OCI-LY1 (cell line): ENCODE data around the gene GATA3.

Source experiments
- H2AFZ ChIP-seq: fragments of 200-600 bp; sonication (generic), shearing (Covaris generic); 2 replicates; pipeline ENCODE4 v1.6.0; 2014; ENCODE audit warnings: antibody characterized with exemption, mild to moderate bottlenecking, low read length
- H3F3A ChIP-seq: fragments of 200-600 bp; sonication (generic), shearing (Covaris generic); 2 replicates; pipeline ENCODE4 v1.6.0; 2014; ENCODE audit warnings: mild to moderate bottlenecking, antibody characterized with exemption, low read length, moderate library complexity; ENCODE audit not compliant: insufficient read depth
- H3K27ac ChIP-seq: fragments of 200-600 bp; sonication (generic); 2 replicates; pipeline ENCODE4 v1.5.1; 2014; ENCODE audit warnings: low read length, mixed run types, mild to moderate bottlenecking, low read depth; ENCODE audit not compliant: poor library complexity, severe bottlenecking
- H3K27me3 ChIP-seq: fragments of 200-600 bp; sonication (generic); 2 replicates; pipeline ENCODE4 v1.6.0; 2014; ENCODE audit warnings: antibody characterized with exemption, mild to moderate bottlenecking, low read length, moderate library complexity; ENCODE audit not compliant: insufficient read depth
- H3K36me3 ChIP-seq: fragments of 200-600 bp; sonication (generic); 2 replicates; pipeline ENCODE4 v1.6.1; 2014; ENCODE audit warnings: mild to moderate bottlenecking, antibody characterized with exemption, low read length, moderate library complexity, mixed read lengths; ENCODE audit not compliant: insufficient read depth
- H3K4me1 ChIP-seq: fragments of 200-600 bp; sonication (generic); 2 replicates; pipeline ENCODE4 v1.5.1; 2014; ENCODE audit warnings: mild to moderate bottlenecking, low read length, moderate library complexity; ENCODE audit not compliant: insufficient read depth, severe bottlenecking
- H3K4me2 ChIP-seq: fragments of 200-600 bp; sonication (generic), shearing (Covaris generic); 2 replicates; pipeline ENCODE4 v1.6.1; 2014; ENCODE audit warnings: low read length
- H3K4me3 ChIP-seq: fragments of 200-600 bp; sonication (generic); 2 replicates; pipeline ENCODE4 v1.5.1; 2014; ENCODE audit warnings: low read length, low read depth, mild to moderate bottlenecking, mixed read lengths; ENCODE audit not compliant: poor library complexity, severe bottlenecking
- H3K79me2 ChIP-seq: fragments of 200-600 bp; shearing (Covaris generic); 2 replicates; pipeline ENCODE4 v1.6.1; 2016; ENCODE audit warnings: mixed run types, low read length, mixed read lengths; ENCODE audit not compliant: insufficient read depth
- H3K9ac ChIP-seq: fragments of 200-600 bp; sonication (generic), shearing (Covaris generic); 2 replicates; pipeline ENCODE4 v1.6.1; 2014; ENCODE audit warnings: mild to moderate bottlenecking, low read length, mixed read lengths
- H3K9me2 ChIP-seq: fragments of 200-600 bp; sonication (generic), shearing (Covaris generic); 2 replicates; pipeline ENCODE4 v1.6.1; 2014; ENCODE audit warnings: low read depth, mild to moderate bottlenecking, low read length, mixed read lengths
- H3K9me3 ChIP-seq: fragments of 200-600 bp; shearing (Covaris generic); 2 replicates; pipeline ENCODE4 v1.6.1; 2014; ENCODE audit warnings: low read length, mixed read lengths
- H4K20me1 ChIP-seq: fragments of 200-600 bp; sonication (generic), shearing (Covaris generic); 2 replicates; pipeline ENCODE4 v1.6.0; 2016; ENCODE audit warnings: mild to moderate bottlenecking, low read length; ENCODE audit not compliant: insufficient read depth
- EZH2 ChIP-seq: fragments of 200-600 bp; sonication (generic), shearing (Covaris generic); IDR thresholded peaks from 2 replicates; pipeline ENCODE4 v1.8.0; 2017; ENCODE audit warnings: borderline replicate concordance, mixed run types, mild to moderate bottlenecking, antibody characterized with exemption, low read length, moderate library complexity, mixed read lengths
- TF ChIP-seq, protein P1 (sequence below): fragments of 200-600 bp; sonication (generic), shearing (Covaris generic); IDR thresholded peaks from 2 replicates; pipeline ENCODE4 v1.5.1; 2017; ENCODE audit warnings: mild to moderate bottlenecking, antibody characterized with exemption, low read length, moderate library complexity, mixed read lengths

The GATA3 gene

DNA sequence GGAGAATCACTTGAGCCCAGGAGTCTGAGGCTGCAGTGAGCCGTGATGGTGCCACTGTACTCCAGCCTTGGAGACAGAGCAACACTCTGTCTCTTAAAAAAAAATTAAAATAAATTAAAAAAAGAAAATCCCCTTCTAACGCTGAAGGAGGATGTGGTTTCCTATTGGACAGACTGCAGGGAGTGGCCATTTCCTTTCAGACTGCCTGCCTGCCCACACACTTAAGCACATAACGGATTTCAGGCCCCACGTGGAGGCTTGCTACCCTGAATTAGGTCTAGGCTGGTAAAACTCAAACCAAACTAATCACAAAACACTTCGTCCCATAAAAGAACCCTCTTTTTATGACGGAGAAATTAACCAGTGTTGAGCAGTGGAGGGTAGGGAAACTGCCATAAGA is 34.0 kb downstream of the GATA3 start:
- H3K79me2 ChIP-seq, result no peaks in the 10 kb centered on the region
- H3K27ac ChIP-seq, result no peak overlapping the region
- no peak overlapping the region for H3K9ac ChIP-seq
- no peaks in the 10 kb centered on the region for H3K9me3 ChIP-seq
- H2AFZ ChIP-seq, result no peak overlapping the region
- H3K9me2 ChIP-seq, result no peaks in the 10 kb centered on the region
- H3K4me2 ChIP-seq, result no peak overlapping the region
- TF ChIP-seq EZH2, result no peak
- TF ChIP-seq, protein P1, sequence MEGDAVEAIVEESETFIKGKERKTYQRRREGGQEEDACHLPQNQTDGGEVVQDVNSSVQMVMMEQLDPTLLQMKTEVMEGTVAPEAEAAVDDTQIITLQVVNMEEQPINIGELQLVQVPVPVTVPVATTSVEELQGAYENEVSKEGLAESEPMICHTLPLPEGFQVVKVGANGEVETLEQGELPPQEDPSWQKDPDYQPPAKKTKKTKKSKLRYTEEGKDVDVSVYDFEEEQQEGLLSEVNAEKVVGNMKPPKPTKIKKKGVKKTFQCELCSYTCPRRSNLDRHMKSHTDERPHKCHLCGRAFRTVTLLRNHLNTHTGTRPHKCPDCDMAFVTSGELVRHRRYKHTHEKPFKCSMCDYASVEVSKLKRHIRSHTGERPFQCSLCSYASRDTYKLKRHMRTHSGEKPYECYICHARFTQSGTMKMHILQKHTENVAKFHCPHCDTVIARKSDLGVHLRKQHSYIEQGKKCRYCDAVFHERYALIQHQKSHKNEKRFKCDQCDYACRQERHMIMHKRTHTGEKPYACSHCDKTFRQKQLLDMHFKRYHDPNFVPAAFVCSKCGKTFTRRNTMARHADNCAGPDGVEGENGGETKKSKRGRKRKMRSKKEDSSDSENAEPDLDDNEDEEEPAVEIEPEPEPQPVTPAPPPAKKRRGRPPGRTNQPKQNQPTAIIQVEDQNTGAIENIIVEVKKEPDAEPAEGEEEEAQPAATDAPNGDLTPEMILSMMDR, result no peak
- H4K20me1 ChIP-seq, result no peaks in the 10 kb centered on the region
- H3K4me1 ChIP-seq, result no peaks in the 10 kb centered on the region
- H3F3A ChIP-seq, result no peaks in the 10 kb centered on the region
- H3K4me3 ChIP-seq, result no peak overlapping the region
- no peaks in the 10 kb centered on the region for H3K27me3 ChIP-seq
- no peaks in the 10 kb centered on the region for H3K36me3 ChIP-seq

DNA sequence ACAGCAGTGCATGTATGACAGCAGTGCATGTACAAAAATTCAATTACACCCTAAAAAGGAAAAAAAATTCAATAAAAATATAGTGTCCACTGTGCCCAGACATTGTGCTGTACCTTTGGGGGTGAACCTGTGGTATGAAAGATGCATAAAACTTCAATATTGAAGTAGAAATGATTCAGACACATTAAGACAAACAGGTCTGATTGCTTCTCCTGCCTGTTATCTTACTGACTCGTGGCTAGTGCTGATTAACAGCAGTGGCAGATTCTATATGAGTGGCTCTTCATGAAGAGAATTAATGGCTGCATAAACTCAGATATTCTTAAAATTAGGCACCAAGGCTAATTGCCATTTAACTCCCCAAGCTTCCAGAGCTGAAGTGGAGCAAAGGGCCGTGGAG is 37.9 kb downstream of the GATA3 start:
- Histone ChIP-seq H3K9ac (no peak overlapping the region), H3K4me1 (no peaks in the 10 kb centered on the region), H3F3A (no peaks in the 10 kb centered on the region), H3K9me2 (no peaks in the 10 kb centered on the region), H2AFZ (no peak overlapping the region), H3K9me3 (no peaks in the 10 kb centered on the region), H3K27ac (no peak overlapping the region), H3K36me3 (no peaks in the 10 kb centered on the region), H3K79me2 (no peaks in the 10 kb centered on the region), H3K4me2 (no peak overlapping the region), H4K20me1 (no peaks in the 10 kb centered on the region), H3K4me3 (no peak overlapping the region), H3K27me3 (no peaks in the 10 kb centered on the region)
- TF ChIP-seq EZH2, result no peak
- TF ChIP-seq, protein P1, result no peak

DNA sequence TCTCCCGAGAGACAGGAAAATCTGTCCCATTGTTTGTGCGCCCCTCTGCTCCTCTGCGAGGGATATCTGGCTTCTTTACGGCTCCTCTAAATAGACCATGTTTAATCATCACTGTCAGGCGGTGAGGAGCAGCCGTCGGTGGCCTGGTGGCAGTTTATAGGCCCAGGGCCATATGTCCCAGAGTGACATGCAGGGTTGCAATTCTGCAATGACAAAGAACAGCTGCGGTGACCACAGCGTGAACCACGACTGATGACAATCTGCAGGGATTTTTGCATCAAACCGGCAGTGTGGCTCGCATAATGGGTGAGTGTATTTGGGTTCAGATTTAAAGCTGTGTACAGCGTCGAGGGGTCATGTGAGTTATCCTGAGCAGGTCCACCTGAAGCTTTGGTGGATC is 41.5 kb downstream of the GATA3 start:
- Histone ChIP-seq H3K4me1 (no peaks in the 10 kb centered on the region), H3K9me3 (no peaks in the 10 kb centered on the region), H4K20me1 (no peaks in the 10 kb centered on the region), H3K27me3 (no peaks in the 10 kb centered on the region), H3K9ac (no peak overlapping the region), H3K27ac (no peak overlapping the region), H3K4me2 (no peak overlapping the region), H3K36me3 (no peaks in the 10 kb centered on the region), H2AFZ (no peak overlapping the region), H3K79me2 (no peaks in the 10 kb centered on the region), H3K9me2 (no peaks in the 10 kb centered on the region), H3K4me3 (no peak overlapping the region), H3F3A (no peaks in the 10 kb centered on the region)
- TF ChIP-seq, protein P1, result no peak
- TF ChIP-seq EZH2, result no peak
